H9 (cell line): ENCODE data around the gene SLC16A10. TPM values are rescaled to one million over a fixed set of nuclear protein-coding genes. Genes with fewer than 3 reads are reported as not detected.

Source experiments
- DNase-seq: peaks from one replicate; pipeline ENCODE4 v3.0.0-alpha.2; 2017
- H2AFZ ChIP-seq: one replicate; pipeline ENCODE4 v1.6.1; 2013; ENCODE audit warnings: mild to moderate bottlenecking, low read length, control low read depth, moderate library complexity
- H2AK5ac ChIP-seq: 2 replicates; pipeline ENCODE4 v1.6.1; 2013; ENCODE audit warnings: low read length, control low read depth, mixed read lengths; ENCODE audit not compliant: insufficient read length
- H2BK120ac ChIP-seq: one replicate; pipeline ENCODE4 v1.6.1; 2013; ENCODE audit warnings: low read depth, mild to moderate bottlenecking, low read length, control low read depth, inconsistent platforms; ENCODE audit not compliant: poor library complexity, severe bottlenecking
- H2BK12ac ChIP-seq: 2 replicates; pipeline ENCODE4 v1.6.1; 2013; ENCODE audit warnings: low read length, control low read depth, mixed read lengths, low read depth; ENCODE audit not compliant: insufficient read length
- H2BK15ac ChIP-seq: 2 replicates; pipeline ENCODE4 v1.6.1; 2013; ENCODE audit warnings: low read depth, low read length, control low read depth
- H2BK20ac ChIP-seq: one replicate; pipeline ENCODE4 v1.6.1; 2013; ENCODE audit warnings: low read depth, mild to moderate bottlenecking, low read length, control low read depth, inconsistent platforms; ENCODE audit not compliant: poor library complexity, severe bottlenecking
- H2BK5ac ChIP-seq: 2 replicates; pipeline ENCODE4 v1.6.1; 2013; ENCODE audit warnings: low read length, control low read depth, mixed read lengths; ENCODE audit not compliant: insufficient read length
- H3K14ac ChIP-seq: 2 replicates; pipeline ENCODE4 v1.6.1; 2013; ENCODE audit warnings: low read length, control low read depth; ENCODE audit not compliant: insufficient read depth
- H3K18ac ChIP-seq: 2 replicates; pipeline ENCODE4 v1.6.1; 2013; ENCODE audit warnings: low read depth, mild to moderate bottlenecking, mixed read lengths, low read length, control low read depth; ENCODE audit not compliant: insufficient read length
- H3K23ac ChIP-seq: 2 replicates; pipeline ENCODE4 v1.6.1; 2013; ENCODE audit warnings: low read length, control low read depth, mixed read lengths, low read depth; ENCODE audit not compliant: insufficient read length
- H3K23me2 ChIP-seq: 2 replicates; pipeline ENCODE4 v1.6.1; 2013; ENCODE audit warnings: low read depth, mild to moderate bottlenecking, mixed read lengths, low read length, control low read depth; ENCODE audit not compliant: insufficient read length, poor library complexity, severe bottlenecking
- H3K27ac ChIP-seq: 2 replicates; pipeline ENCODE4 v1.5.1; 2013; ENCODE audit warnings: low read length, control low read depth, mixed read lengths, low read depth; ENCODE audit not compliant: insufficient read length
- H3K27me3 ChIP-seq: 2 replicates; pipeline ENCODE4 v1.6.1; 2013; ENCODE audit warnings: low read length, control low read depth, inconsistent platforms; ENCODE audit not compliant: insufficient read depth
- H3K4ac ChIP-seq: 2 replicates; pipeline ENCODE4 v1.6.1; 2013; ENCODE audit warnings: low read depth, mild to moderate bottlenecking, control low read depth, inconsistent platforms, low read length, moderate library complexity
- H3K4me1 ChIP-seq: 2 replicates; pipeline ENCODE4 v1.6.1; 2013; ENCODE audit warnings: low read length, control low read depth, inconsistent platforms; ENCODE audit not compliant: insufficient read depth
- H3K4me2 ChIP-seq: 2 replicates; pipeline ENCODE4 v1.6.1; 2013; ENCODE audit warnings: low read length, control low read depth, mixed read lengths; ENCODE audit not compliant: insufficient read length, insufficient read depth
- H3K56ac ChIP-seq: 2 replicates; pipeline ENCODE4 v1.6.1; 2013; ENCODE audit warnings: low read depth, mild to moderate bottlenecking, mixed read lengths, low read length, control low read depth; ENCODE audit not compliant: insufficient read length
- H3K79me1 ChIP-seq: 2 replicates; pipeline ENCODE4 v1.6.1; 2013; ENCODE audit warnings: low read depth, mild to moderate bottlenecking, moderate library complexity, low read length, control low read depth, inconsistent platforms; ENCODE audit not compliant: insufficient read depth, poor library complexity, severe bottlenecking
- H3K79me2 ChIP-seq: 2 replicates; pipeline ENCODE4 v1.6.1; 2013; ENCODE audit warnings: low read length, control low read depth, inconsistent platforms; ENCODE audit not compliant: insufficient read depth
- H3K9ac ChIP-seq: 2 replicates; pipeline ENCODE4 v1.6.1; 2013; ENCODE audit warnings: low read length, control low read depth, mixed read lengths; ENCODE audit not compliant: insufficient read length; ENCODE audit errors: extremely low read depth
- H3K9me3 ChIP-seq: one replicate; pipeline ENCODE4 v1.6.1; 2013; ENCODE audit warnings: low read depth, low read length, inconsistent platforms; ENCODE audit not compliant: control insufficient read depth
- H3T11ph ChIP-seq: one replicate; pipeline ENCODE4 v1.6.1; 2013; ENCODE audit warnings: mild to moderate bottlenecking, low read length, control low read depth, inconsistent platforms
- H4K20me1 ChIP-seq: one replicate; pipeline ENCODE4 v1.6.1; 2013; ENCODE audit not compliant: control insufficient read depth, insufficient read length, insufficient read depth
- H4K5ac ChIP-seq: 2 replicates; pipeline ENCODE4 v1.6.1; 2013; ENCODE audit warnings: low read depth, mild to moderate bottlenecking, mixed read lengths, low read length, control low read depth; ENCODE audit not compliant: insufficient read length
- H4K8ac ChIP-seq: replicated peaks from 2 replicates; pipeline ENCODE4 v1.6.1; 2013; ENCODE audit warnings: low read length, control low read depth, mixed read lengths, low read depth; ENCODE audit not compliant: insufficient read length
- H4K91ac ChIP-seq: 2 replicates; pipeline ENCODE4 v1.6.1; 2013; ENCODE audit warnings: low read depth, mild to moderate bottlenecking, moderate library complexity, mixed read lengths, low read length, control low read depth; ENCODE audit not compliant: insufficient read length
- H3K27ac Mint-ChIP-seq, 3 experiments: 2 replicates in 2 of 3; 3 replicates in 1 of 3; pipeline ENCODE4 v1.8.0; 2020 to 2021; ENCODE audit warnings: mixed read lengths in 3 of 3, mild to moderate bottlenecking in 1 of 3, moderate library complexity in 1 of 3
- H3K27me3 Mint-ChIP-seq: 2 replicates; pipeline ENCODE4 v1.8.0; 2021; ENCODE audit warnings: low read depth, mild to moderate bottlenecking, moderate library complexity, mixed read lengths
- H3K36me3 Mint-ChIP-seq, 3 experiments: 2 replicates in 2 of 3; 3 replicates in 1 of 3; pipeline ENCODE4 v1.8.0; 2020 to 2021; ENCODE audit warnings: low read depth in 3 of 3, mixed read lengths in 3 of 3; ENCODE audit not compliant: insufficient read depth in 1 of 3
- H3K4me1 Mint-ChIP-seq, 2 experiments: 2 replicates each; pipeline ENCODE4 v1.8.0; 2020; ENCODE audit warnings: mixed read lengths in 2 of 2
- H3K4me3 Mint-ChIP-seq, 2 experiments: 2 replicates in 1 of 2; 3 replicates in 1 of 2; pipeline ENCODE4 v1.8.0; 2020 to 2021; ENCODE audit warnings: mild to moderate bottlenecking in 2 of 2, mixed read lengths in 2 of 2, moderate library complexity in 1 of 2
- H3K9me3 Mint-ChIP-seq, 2 experiments: 2 replicates in 1 of 2; 3 replicates in 1 of 2; pipeline ENCODE4 v1.8.0; 2020; ENCODE audit warnings: mild to moderate bottlenecking in 2 of 2, mixed read lengths in 2 of 2, moderate library complexity in 1 of 2
- total RNA-seq: library from RNA; stranded (reverse); gene quantifications from 2 replicates; pipeline ENCODE4 v1.2.1, GENCODE V29; 2021
- TF ChIP-seq, protein P1 (sequence below): fragments of 200-600 bp; sonication (generic); conservative IDR thresholded peaks from 3 replicates; pipeline ENCODE4 v1.8.0; 2021; ENCODE audit warnings: antibody characterized with exemption, mild to moderate bottlenecking

Gene SLC16A10
- total RNA-seq, 1 experiment from 2014 or later = 11.4 TPM

DNA sequence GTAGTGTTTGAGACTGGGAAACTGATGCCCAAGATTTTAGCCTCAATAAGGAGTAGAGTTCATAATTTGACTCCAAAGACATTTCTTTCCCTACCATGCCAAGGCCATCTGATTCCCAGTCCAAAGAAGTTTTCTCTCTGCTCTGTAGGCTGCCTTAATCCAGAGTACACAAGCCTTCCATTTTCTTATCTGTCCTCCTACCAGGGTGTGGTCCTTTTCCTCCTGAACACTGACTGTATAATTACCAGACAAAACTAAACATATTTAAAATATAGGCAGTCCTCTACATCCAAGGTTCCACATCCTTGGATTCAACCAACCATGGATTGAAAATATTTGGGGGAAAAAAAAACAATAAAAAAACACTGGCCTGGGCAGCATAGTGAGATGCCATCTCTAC is 108.4 kb downstream of the SLC16A10 start:
- no peak overlapping the region for H2BK5ac ChIP-seq
- H3K4me1 Mint-ChIP-seq = peaks cover 3 to 7% of the 10 kb centered on the region in 2 experiments; a peak in 2 of 4 replicates
- no peak overlapping the region for H2BK120ac ChIP-seq
- H3K18ac ChIP-seq = no peak overlapping the region
- TF ChIP-seq, protein P1, sequence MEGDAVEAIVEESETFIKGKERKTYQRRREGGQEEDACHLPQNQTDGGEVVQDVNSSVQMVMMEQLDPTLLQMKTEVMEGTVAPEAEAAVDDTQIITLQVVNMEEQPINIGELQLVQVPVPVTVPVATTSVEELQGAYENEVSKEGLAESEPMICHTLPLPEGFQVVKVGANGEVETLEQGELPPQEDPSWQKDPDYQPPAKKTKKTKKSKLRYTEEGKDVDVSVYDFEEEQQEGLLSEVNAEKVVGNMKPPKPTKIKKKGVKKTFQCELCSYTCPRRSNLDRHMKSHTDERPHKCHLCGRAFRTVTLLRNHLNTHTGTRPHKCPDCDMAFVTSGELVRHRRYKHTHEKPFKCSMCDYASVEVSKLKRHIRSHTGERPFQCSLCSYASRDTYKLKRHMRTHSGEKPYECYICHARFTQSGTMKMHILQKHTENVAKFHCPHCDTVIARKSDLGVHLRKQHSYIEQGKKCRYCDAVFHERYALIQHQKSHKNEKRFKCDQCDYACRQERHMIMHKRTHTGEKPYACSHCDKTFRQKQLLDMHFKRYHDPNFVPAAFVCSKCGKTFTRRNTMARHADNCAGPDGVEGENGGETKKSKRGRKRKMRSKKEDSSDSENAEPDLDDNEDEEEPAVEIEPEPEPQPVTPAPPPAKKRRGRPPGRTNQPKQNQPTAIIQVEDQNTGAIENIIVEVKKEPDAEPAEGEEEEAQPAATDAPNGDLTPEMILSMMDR = no peak
- DNase-seq = no peak
- no peak overlapping the region for H2BK20ac ChIP-seq
- no peak overlapping the region for H3K4ac ChIP-seq
- peaks cover 8 to 10% of the 10 kb centered on the region in 2 experiments for H3K9me3 Mint-ChIP-seq
- no peak overlapping the region for H2AK5ac ChIP-seq
- no peak overlapping the region for H3K14ac ChIP-seq
- H3K27ac Mint-ChIP-seq = no peak overlapping the region
- no peaks in the 10 kb centered on the region for H3K23me2 ChIP-seq
- H3K27ac ChIP-seq = no peak overlapping the region
- H3K79me2 ChIP-seq = no peaks in the 10 kb centered on the region
- H2BK15ac ChIP-seq = no peak overlapping the region
- H4K8ac ChIP-seq = no peak overlapping the region
- H4K91ac ChIP-seq = no peak overlapping the region
- no peak overlapping the region for H2BK12ac ChIP-seq
- H3K4me3 Mint-ChIP-seq = no peak overlapping the region
- H3T11ph ChIP-seq = no peak overlapping the region
- H2AFZ ChIP-seq = no peak overlapping the region
- H3K36me3 Mint-ChIP-seq = peaks cover 4 to 5% (median 5%) of the 10 kb centered on the region in 3 experiments; a peak in 4 of 7 replicates
- no peak overlapping the region for H3K4me2 ChIP-seq
- H3K56ac ChIP-seq = no peak overlapping the region
- H4K5ac ChIP-seq = no peak overlapping the region
- H3K4me1 ChIP-seq = no peaks in the 10 kb centered on the region
- no peaks in the 10 kb centered on the region for H3K79me1 ChIP-seq
- H3K27me3 ChIP-seq = no peaks in the 10 kb centered on the region
- H3K23ac ChIP-seq = no peak overlapping the region
- no peaks in the 10 kb centered on the region for H4K20me1 ChIP-seq
- H3K9ac ChIP-seq = no peak overlapping the region
- no peaks in the 10 kb centered on the region; the same call in 1 of the 2 replicates for H3K27me3 Mint-ChIP-seq
- no peaks in the 10 kb centered on the region for H3K9me3 ChIP-seq
